HG02642 (cell line): ENCODE measurements around the gene NCOA4.
"Not testable (repeated sequence)": the region's sequence is repeated elsewhere in the genome, so short reads cannot be mapped to it uniquely, and the experiment has no call there.

ENCODE experiments used
- ATAC-seq: cut with Tn5 transposase; IDR thresholded peaks from one replicate; pipeline ENCODE4 v1.9.1; 2021; ENCODE audit warnings: mild to moderate bottlenecking; ENCODE audit not compliant: unreplicated experiment, poor library complexity

The NCOA4 gene

GRCh38 chr10:46022978-46023702, 7.3 kb downstream of the NCOA4 start:
- ATAC-seq = peak; percentile 93

DNA sequence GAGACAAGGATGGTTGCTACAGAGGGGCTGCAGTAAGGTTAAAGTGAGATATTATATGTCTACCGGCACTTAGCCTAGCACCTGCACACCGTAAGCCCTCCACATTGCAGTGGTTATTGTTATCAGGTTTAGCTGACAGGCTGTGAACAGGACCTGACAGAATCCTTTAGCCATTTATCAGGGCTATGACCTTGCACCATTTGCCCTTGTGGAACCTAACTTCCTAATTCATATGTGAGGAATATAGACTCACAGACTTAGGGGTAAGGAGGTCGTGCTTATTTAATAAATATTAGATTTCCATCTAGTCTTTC, 10.1 kb downstream of the NCOA4 start:
- ATAC-seq = no peak

GRCh38 chr10:46019569-46020343, 10.7 kb downstream of the NCOA4 start:
- no peak for ATAC-seq

GRCh38 chr10:46019177-46019528, 11.3 kb downstream of the NCOA4 start:
- ATAC-seq = no peak

DNA sequence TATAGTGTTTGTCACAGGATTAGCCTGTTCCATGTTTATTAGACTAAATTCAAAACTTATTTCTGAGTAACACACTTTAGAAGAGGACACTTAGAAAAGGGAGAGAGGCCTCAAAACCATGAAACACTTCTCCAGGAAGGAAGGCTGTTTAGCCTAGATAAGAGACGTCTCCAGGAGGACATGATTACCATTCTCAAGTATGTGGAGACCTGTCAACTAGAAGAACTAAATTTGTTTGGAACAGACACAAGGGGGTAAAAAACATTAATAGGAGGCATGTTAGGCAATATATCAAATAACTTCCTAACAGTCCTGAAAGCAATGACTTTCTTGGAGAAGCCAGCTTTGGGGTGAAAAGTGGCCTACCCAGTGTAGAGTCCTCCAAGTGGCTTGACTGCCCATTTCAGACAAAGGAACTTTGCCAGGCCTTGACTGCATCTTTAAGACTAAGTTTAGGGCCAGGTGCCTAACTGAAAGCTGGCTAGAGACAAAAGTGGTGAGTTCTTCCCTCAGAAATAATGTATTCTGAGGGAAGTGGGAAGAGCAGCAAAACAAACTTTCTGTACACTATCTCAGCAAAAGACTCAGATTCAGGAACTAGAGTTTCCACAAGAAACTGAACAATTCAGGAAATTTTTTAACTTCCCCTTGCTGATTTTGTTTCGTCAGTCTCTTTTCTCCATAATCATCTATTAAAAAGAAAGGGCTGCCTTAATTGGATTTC, 11.8 kb downstream of the NCOA4 start:
- ATAC-seq = no peak

DNA sequence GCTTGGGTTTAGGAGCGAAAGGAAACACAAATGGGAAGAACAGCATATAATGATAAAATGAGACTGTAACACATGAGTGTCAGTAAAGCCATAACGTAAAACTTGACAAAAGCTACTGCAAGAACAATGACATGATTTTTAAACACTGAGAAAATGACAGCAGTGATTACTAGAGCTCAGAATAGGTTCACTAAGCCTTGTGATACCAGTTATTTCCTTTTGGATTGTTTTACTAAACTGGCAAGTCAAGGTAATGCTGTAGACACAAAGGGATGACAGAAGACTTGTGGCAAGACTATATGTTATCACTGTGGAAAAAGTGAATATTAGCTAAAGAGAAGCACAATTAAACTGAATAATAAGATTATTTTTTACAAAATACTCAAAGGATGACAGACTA, 12.7 kb downstream of the NCOA4 start:
- ATAC-seq = no peak

GRCh38 chr10:46016811-46017210, 13.6 kb downstream of the NCOA4 start:
- ATAC-seq = no peak

DNA sequence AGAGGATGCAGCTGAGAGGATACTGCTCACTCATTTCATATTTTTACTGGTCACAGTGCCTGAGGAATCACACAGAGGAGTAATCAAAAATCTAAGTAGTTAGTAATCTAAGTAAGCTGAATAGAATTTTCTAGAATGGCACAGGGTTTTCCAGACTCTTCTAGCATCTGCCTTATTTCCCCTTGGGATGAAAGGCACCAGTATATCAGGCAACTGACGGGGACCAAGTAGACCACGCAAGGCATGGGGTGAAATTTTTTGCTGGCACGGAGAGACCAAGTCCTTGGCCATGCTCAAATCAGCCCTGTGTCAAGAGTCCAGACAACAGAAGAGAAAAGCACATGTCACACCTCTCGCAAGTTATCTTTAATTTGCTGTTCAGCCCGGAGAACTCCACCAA, 14.2 kb downstream of the NCOA4 start:
- ATAC-seq = no peak

- no peak for ATAC-seq
Observed at GRCh38 chr10:46014683-46015405, 15.6 kb downstream of the NCOA4 start.

DNA sequence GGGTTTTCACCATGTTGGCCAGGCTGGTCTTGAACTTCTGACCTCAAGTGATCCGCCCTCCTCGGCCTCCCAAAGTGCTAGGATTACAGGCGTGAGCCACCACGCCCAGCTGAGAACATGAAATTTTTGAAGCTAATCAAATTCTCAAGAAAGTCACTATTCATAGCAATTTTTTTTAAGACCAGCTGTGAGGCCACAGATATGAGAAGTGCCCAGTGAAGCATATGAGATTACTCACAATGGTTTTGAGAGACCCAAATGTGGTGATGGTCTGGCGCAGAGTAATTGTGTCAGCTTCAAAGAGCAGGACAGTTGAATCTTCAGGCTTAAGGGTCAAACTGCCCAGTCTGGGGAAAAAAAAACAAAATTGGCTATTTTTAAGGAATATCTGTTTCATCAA, 16.2 kb downstream of the NCOA4 start:
- ATAC-seq = no peak

DNA sequence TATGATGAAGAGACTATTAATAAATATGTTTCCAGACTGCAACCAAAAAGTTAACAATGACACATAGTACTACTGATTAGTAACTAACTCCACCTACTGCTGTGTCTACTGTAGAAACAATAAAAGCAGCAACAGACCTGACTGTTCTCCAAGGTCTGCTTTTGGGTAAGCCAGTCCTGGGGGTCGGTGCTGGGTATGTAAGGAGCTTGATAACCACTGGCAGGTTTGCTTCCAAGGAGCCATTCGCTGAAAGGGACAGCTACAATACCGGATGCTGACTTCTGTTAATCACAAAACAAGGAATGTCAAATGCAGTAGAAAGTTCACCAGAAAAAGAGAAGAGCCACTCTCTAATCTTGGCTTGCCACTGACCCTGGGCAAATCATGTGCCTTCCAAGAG, 17.7 kb downstream of the NCOA4 start:
- ATAC-seq = no peak

DNA sequence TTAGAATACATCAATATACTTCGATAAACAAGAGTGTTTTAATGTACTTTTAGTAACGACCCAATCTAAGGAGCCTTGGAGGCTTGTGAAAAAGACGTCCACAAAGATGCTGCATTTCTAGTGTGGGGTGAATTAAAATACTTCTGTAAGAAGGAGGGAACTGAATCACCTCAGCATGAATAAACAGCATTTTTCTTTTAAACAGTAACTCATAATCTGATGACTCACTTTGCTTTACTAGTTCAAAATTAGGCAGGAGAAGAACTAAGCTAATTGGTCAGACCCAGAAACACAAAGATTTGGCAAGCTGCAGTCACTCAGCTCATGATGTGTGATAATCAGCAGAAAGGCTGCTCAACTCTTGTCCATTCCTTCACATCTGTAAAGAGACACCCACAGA, 24.2 kb downstream of the NCOA4 start:
- no peak for ATAC-seq

GRCh38 chr10:46005383-46005782, 25.0 kb downstream of the NCOA4 start:
- no peak for ATAC-seq

DNA sequence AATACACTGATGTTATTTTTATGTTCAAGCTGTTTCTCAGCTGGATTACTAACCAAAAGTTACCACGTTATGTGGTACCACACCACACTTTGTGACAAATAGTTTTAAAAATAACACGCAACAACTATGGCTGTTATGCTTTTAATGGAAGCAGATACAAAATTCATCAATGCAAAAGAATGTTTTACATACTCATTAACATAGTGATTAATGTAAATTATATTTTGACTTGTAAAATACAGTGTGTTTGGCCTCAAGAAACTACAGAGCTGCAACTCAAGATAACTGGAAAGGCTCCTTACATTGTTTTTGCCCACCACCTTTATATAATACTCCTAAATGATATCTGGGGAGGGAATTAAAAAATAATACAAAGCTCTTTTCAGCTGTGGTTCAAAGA, 25.5 kb downstream of the NCOA4 start:
- ATAC-seq = no peak

GRCh38 chr10:46002916-46003693, 27.3 kb downstream of the NCOA4 start:
- no peak for ATAC-seq

DNA sequence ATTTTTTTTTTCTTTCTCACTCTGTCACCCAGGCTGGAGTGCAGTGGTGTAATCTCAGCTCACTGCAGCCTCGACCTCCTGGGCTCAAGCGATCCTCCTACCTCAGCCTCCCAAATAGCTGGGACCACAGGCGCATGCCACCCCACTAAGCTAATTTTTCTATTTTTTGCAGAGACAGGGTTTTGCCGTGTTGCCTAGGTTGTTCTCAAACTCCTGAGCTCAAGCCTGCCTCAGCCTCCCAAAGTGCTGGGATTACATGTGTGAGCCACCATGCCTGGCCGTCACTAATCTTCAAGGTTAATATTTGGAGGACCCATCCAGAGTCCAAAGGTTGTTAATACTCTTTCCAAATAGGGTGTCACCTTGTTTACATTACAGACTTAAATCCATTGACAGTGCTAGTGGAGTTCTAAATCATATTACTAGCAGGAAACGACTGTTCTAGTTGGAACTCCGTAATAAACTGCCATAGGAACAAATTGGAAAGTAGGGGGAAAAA, 28.2 kb downstream of the NCOA4 start:
- ATAC-seq = not testable (repeated sequence)

GRCh38 chr10:46001187-46001756, 29.2 kb downstream of the NCOA4 start:
- ATAC-seq = no peak

DNA sequence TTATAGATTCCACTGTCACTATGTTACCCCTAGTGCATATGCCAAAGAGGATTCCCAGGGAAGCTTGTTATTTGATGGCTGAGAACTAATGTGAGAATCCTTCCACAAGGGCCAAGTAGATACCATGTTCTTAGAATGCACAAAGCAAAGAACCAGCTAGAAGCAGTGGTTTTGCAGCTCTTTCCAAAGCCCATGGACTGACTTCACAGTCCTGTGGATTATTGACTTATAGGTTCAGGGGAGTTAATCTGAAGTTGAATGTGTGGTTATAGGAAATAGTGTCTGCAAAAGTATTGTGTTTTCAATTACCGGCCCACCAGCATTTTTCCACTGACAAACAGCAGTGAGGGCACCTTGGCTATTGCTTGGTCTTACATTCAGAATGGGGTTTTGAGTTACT, 29.9 kb downstream of the NCOA4 start:
- no peak for ATAC-seq

DNA sequence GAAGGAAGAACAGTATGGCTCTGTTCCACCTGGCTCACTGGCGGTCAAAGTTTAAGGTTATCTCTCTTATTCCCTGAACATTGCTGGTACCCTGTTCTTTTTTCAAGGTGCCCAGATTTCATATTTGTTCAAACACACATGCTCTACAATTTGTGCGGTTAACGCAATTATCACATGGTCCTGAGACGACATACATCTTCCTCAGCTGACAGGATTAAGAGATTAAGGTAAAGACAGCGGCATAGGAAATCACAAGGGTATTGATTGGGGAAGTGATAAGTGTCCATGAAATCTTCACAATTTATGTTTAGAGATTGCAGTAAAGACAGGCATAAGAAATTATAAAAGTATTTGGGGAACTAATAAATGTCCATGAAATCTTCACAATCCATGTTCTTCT, 30.5 kb downstream of the NCOA4 start:
- ATAC-seq = not testable (repeated sequence)
